Uterus (tissue), 4 donors: ENCODE measurements around the gene DCDC2. TPM values are rescaled to one million over a fixed set of nuclear protein-coding genes. Genes with fewer than 3 reads are reported as not detected.

ENCODE experiments used
- DNase-seq, 2 donors: peaks; one replicate each; pipeline ENCODE4 v3.0.0-alpha.2; 2019 to 2020
- H3K27ac ChIP-seq, 2 donors: fragments of 200-600 bp; sonication (generic); 1 replicate in 1 of 2; 2 replicates in 1 of 2; pipeline ENCODE4 v1.5.1; 2016 to 2018
- H3K27me3 ChIP-seq, 2 donors: fragments of 200-600 bp; sonication (generic); one replicate each; pipeline ENCODE4 v1.5.1; 2018 to 2019; ENCODE audit warnings: control low read depth in 1 of 2
- H3K36me3 ChIP-seq, 2 donors: fragments of 200-600 bp; sonication (generic); one replicate each; pipeline ENCODE4 v1.5.1; 2019; ENCODE audit warnings: control low read depth in 1 of 2
- H3K4me1 ChIP-seq, 2 donors: fragments of 200-600 bp; sonication (generic); one replicate each; pipeline ENCODE4 v1.5.1; 2018 to 2019; ENCODE audit warnings: control low read depth in 1 of 2
- H3K4me3 ChIP-seq, 2 donors: fragments of 200-600 bp; sonication (generic); 1 replicate in 1 of 2; 2 replicates in 1 of 2; pipeline ENCODE4 v1.5.1; 2018 to 2019; ENCODE audit warnings: mild to moderate bottlenecking in 1 of 2
- H3K9me3 ChIP-seq, 2 donors: fragments of 200-600 bp; sonication (generic); one replicate each; pipeline ENCODE4 v1.5.1; 2019; ENCODE audit warnings: control low read depth in 1 of 2
- CTCF ChIP-seq, 4 experiments: fragments of 200-600 bp in 2 of 4; fragments of 450-650 bp in 2 of 4; sonication (generic) in 2 of 4; IDR thresholded peaks; one replicate each; pipeline ENCODE4 v1.5.1; 2016 to 2019; ENCODE audit warnings: antibody characterized with exemption in 4 of 4, mild to moderate bottlenecking in 2 of 4, moderate library complexity in 1 of 4
- POLR2A ChIP-seq, 2 donors: fragments of 450-650 bp; IDR thresholded peaks; one replicate each; pipeline ENCODE4 v1.6.1; 2016; ENCODE audit warnings: antibody characterized with exemption in 2 of 2, mild to moderate bottlenecking in 1 of 2, moderate library complexity in 1 of 2
- intact Hi-C: fragments of 100-400 bp; cut with DNase I; formaldehyde crosslinking; loops from one replicate; pipeline ENCODE4 v1.15.1; 2023; ENCODE audit warnings: low total_unique reads
- total RNA-seq, 4 donors: library from RNA; depleted of rRNA in 3 of 4; stranded (reverse); fragments of >200 nt in 3 of 4; gene quantifications; one replicate each; pipeline versions ENCODE4 v1.1.0 to v1.2.4, GENCODE V29; 2014 to 2023
- donor health status: DM: yes; HTN: yes; CAD: no.

DCDC2 gene
- total RNA-seq, 4 donors from 2014 or later = 1.0 to 7.4 TPM; not detected in 2

DNA sequence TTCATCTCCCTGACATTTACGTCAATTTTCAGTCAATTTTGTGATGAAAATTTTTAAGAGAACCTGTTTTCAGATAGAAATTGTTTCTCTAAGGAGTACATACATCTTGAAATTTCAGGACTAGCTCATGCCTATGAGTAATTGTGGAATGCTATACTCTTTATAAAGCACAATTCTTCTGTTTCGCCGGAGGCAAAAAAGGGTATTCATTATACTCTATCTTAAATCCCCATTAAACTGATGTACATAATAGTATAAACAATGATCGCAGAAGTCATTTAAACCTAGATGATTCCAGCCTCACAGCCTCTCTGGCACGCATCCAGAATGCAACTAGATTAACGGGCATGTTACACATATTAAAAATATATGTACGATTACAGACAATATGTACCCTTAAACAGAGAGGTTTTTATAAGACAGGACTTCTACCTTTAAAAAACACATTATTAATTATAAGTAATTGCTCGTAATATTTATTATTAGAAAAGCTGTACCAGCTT is 169.2 kb downstream of the DCDC2 start:
- no peaks in the 10 kb centered on the region for H3K27me3 ChIP-seq
- H3K9me3 ChIP-seq = no peaks in the 10 kb centered on the region
- DNase-seq = no peak
- no peak overlapping the region for H3K4me3 ChIP-seq
- TF ChIP-seq CTCF (IDR thresholded peaks at IDR 0.05) = no peak
- no peak for TF ChIP-seq POLR2A (IDR thresholded peaks at IDR 0.05)
- intact Hi-C loops = no loop called here
- H3K27ac ChIP-seq = no peak overlapping the region
- H3K4me1 ChIP-seq = no peaks in the 10 kb centered on the region
- H3K36me3 ChIP-seq = no peaks in the 10 kb centered on the region

GRCh38 chr6:24187965-24188577 is 169.8 kb downstream of the DCDC2 start:
- Histone ChIP-seq H3K27me3 (no peaks in the 10 kb centered on the region), H3K9me3 (no peaks in the 10 kb centered on the region), H3K27ac (no peak overlapping the region), H3K36me3 (no peaks in the 10 kb centered on the region), H3K4me1 (no peaks in the 10 kb centered on the region), H3K4me3 (no peak overlapping the region)
- TF ChIP-seq POLR2A (IDR thresholded peaks at IDR 0.05) (no peak), CTCF (IDR thresholded peaks at IDR 0.05) (no peak)
- intact Hi-C loops = no loop called here
- DNase-seq = no peak

- no peaks in the 10 kb centered on the region for H3K9me3 ChIP-seq
- no peaks in the 10 kb centered on the region for H3K4me1 ChIP-seq
- H3K27me3 ChIP-seq = no peaks in the 10 kb centered on the region
- H3K27ac ChIP-seq = no peak overlapping the region
- no peak for TF ChIP-seq CTCF (IDR thresholded peaks at IDR 0.05)
- no peak for TF ChIP-seq POLR2A (IDR thresholded peaks at IDR 0.05)
- intact Hi-C loops = no loop called here
- H3K4me3 ChIP-seq = no peak overlapping the region
- H3K36me3 ChIP-seq = no peaks in the 10 kb centered on the region
- no peak for DNase-seq
Measured at GRCh38 chr6:24186349-24186748, 171.5 kb downstream of the DCDC2 start.

DNA sequence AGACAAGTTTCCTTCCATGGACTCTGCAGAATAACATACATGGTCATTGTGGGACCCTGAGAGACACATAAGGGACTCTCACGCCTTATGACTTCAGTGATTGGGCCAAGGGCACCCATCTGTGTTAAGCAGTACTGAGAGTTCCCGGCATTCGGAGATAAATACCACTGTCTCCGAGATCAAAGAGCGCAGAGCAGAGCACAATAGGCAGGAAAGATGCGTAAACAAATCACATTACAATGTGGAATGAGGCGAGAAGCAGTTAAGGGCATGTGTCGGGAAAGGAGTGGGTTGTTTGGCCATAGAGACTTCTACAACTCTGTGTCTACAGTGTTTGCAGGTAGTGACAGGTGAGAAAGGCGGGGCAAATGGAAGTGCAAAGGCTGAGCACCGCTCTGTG is 174.3 kb downstream of the DCDC2 start:
- H3K36me3 ChIP-seq = no peaks in the 10 kb centered on the region
- no peak overlapping the region for H3K4me3 ChIP-seq
- intact Hi-C loops = no loop called here
- no peak for DNase-seq
- no peaks in the 10 kb centered on the region for H3K4me1 ChIP-seq
- TF ChIP-seq POLR2A (IDR thresholded peaks at IDR 0.05) (no peak), CTCF (IDR thresholded peaks at IDR 0.05) (no peak)
- H3K27me3 ChIP-seq = no peaks in the 10 kb centered on the region
- H3K9me3 ChIP-seq = no peaks in the 10 kb centered on the region
- H3K27ac ChIP-seq = no peak overlapping the region

GRCh38 chr6:24157886-24158285 is 200.0 kb downstream of the DCDC2 start:
- Histone ChIP-seq H3K4me1 (peaks cover 0 to 4% of the 10 kb centered on the region in 2 donors), H3K27me3 (no peaks in the 10 kb centered on the region), H3K4me3 (no peak overlapping the region), H3K9me3 (no peaks in the 10 kb centered on the region), H3K27ac (no peak overlapping the region), H3K36me3 (no peaks in the 10 kb centered on the region)
- DNase-seq = no peak
- intact Hi-C loops = no loop called here
- TF ChIP-seq CTCF (IDR thresholded peaks at IDR 0.05) (no peak), POLR2A (IDR thresholded peaks at IDR 0.05) (no peak)
